HEK293 (cell line): ENCODE results near the gene PEX11G.

Source experiments
- KLF16 ChIP-seq: fragments of 450-650 bp; formaldehyde crosslinking; IDR thresholded peaks from 2 replicates; pipeline ENCODE4 v1.5.1; 2017; ENCODE audit warnings: missing biosample characterization, missing genetic modification characterization
- KLF7 ChIP-seq: fragments of 450-650 bp; formaldehyde crosslinking; IDR thresholded peaks from 2 replicates; pipeline ENCODE4 v1.5.1; 2016; ENCODE audit warnings: missing biosample characterization, missing genetic modification characterization, borderline replicate concordance
- MEIS1 ChIP-seq: sonication (generic); formaldehyde crosslinking; IDR thresholded peaks from 2 replicates; pipeline ENCODE4 v1.8.1; 2022; ENCODE audit warnings: missing genetic modification reagents, mild to moderate bottlenecking, borderline replicate concordance
- PRDM10 ChIP-seq: fragments of 450-650 bp; formaldehyde crosslinking; IDR thresholded peaks from 2 replicates; pipeline ENCODE4 v1.5.1; 2016; ENCODE audit warnings: missing biosample characterization, missing genetic modification characterization
- REPIN1 ChIP-seq: fragments of 450-650 bp; formaldehyde crosslinking; IDR thresholded peaks from 2 replicates; pipeline ENCODE4 v1.5.1; 2017; ENCODE audit warnings: missing biosample characterization, missing genetic modification characterization, low read depth
- SP3 ChIP-seq: fragments of 450-650 bp; formaldehyde crosslinking; IDR thresholded peaks from 2 replicates; pipeline ENCODE4 v1.5.1; 2016; ENCODE audit warnings: missing biosample characterization, missing genetic modification characterization
- ZBTB8A ChIP-seq: fragments of 450-650 bp; formaldehyde crosslinking; IDR thresholded peaks from 2 replicates; pipeline ENCODE4 v1.5.1; 2016; ENCODE audit warnings: missing biosample characterization, missing genetic modification characterization
- ZEB2 ChIP-seq: fragments of 450-650 bp; formaldehyde crosslinking; IDR thresholded peaks from 2 replicates; pipeline ENCODE4 v1.5.1; 2016; ENCODE audit warnings: missing biosample characterization, missing genetic modification characterization
- ZNF138 ChIP-seq: fragments of 450-650 bp; formaldehyde crosslinking; IDR thresholded peaks from 2 replicates; pipeline ENCODE4 v1.5.1; 2016; ENCODE audit warnings: missing biosample characterization, missing genetic modification characterization, borderline replicate concordance
- ZNF274 ChIP-seq, 2 experiments: fragments of 200-500 bp in 1 of 2; fragments of 450-650 bp in 1 of 2; sonication (Bioruptor generic) in 1 of 2; formaldehyde crosslinking in 1 of 2; IDR thresholded peaks; 2 replicates each; pipeline versions ENCODE4 v1.5.1 to v1.6.1; 2014 to 2016; ENCODE audit warnings: borderline replicate concordance in 1 of 2, inconsistent platforms in 1 of 2, low read length in 1 of 2, missing biosample characterization in 1 of 2, missing genetic modification characterization in 1 of 2
- ZNF398 ChIP-seq: fragments of 450-650 bp; formaldehyde crosslinking; IDR thresholded peaks from 2 replicates; pipeline ENCODE4 v1.5.1; 2017; ENCODE audit warnings: missing biosample characterization, missing genetic modification characterization
- ZNF585B ChIP-seq: fragments of 450-650 bp; formaldehyde crosslinking; IDR thresholded peaks from 2 replicates; pipeline ENCODE4 v1.5.1; 2016; ENCODE audit warnings: missing biosample characterization, missing genetic modification characterization
- ZNF670 ChIP-seq: fragments of 450-650 bp; formaldehyde crosslinking; IDR thresholded peaks from 2 replicates; pipeline ENCODE4 v1.5.1; 2016; ENCODE audit warnings: missing biosample characterization, missing genetic modification characterization, low read depth
- ZNF830 ChIP-seq: fragments of 450-650 bp; IDR thresholded peaks from 2 replicates; pipeline ENCODE4 v1.5.0; 2018; ENCODE audit warnings: missing biosample characterization, missing genetic modification characterization, low read depth, mild to moderate bottlenecking, moderate library complexity
- ZSCAN18 ChIP-seq: fragments of 450-650 bp; formaldehyde crosslinking; IDR thresholded peaks from 2 replicates; pipeline ENCODE4 v1.5.1; 2016; ENCODE audit warnings: missing biosample characterization, missing genetic modification characterization
- TF ChIP-seq, protein P1 (sequence below): fragments of 450-650 bp; formaldehyde crosslinking; IDR thresholded peaks from 2 replicates; pipeline ENCODE4 v1.5.1; 2016; ENCODE audit warnings: missing biosample characterization, missing genetic modification characterization
- TF ChIP-seq, protein P2 (sequence below): fragments of 450-650 bp; formaldehyde crosslinking; IDR thresholded peaks from 2 replicates; pipeline ENCODE4 v1.5.1; 2016; ENCODE audit warnings: missing biosample characterization, missing genetic modification characterization
- TF ChIP-seq, protein P3 (sequence below): fragments of 450-650 bp; formaldehyde crosslinking; IDR thresholded peaks from 2 replicates; pipeline ENCODE4 v1.5.1; 2016; ENCODE audit warnings: missing biosample characterization, missing genetic modification characterization
- TF ChIP-seq, protein P4 (sequence below): sonication (generic); formaldehyde crosslinking; IDR thresholded peaks from 2 replicates; pipeline ENCODE4 v1.8.1; 2022; ENCODE audit warnings: mild to moderate bottlenecking, moderate library complexity, missing genetic modification reagents
- TF ChIP-seq, protein P5 (sequence below): fragments of 450-650 bp; IDR thresholded peaks from 2 replicates; pipeline ENCODE4 v1.5.1; 2018; ENCODE audit warnings: missing biosample characterization, missing genetic modification characterization
- TF ChIP-seq, protein P6 (sequence below): fragments of 450-650 bp; formaldehyde crosslinking; IDR thresholded peaks from 2 replicates; pipeline ENCODE4 v1.5.1; 2016; ENCODE audit warnings: missing biosample characterization, missing genetic modification characterization

The PEX11G gene

DNA sequence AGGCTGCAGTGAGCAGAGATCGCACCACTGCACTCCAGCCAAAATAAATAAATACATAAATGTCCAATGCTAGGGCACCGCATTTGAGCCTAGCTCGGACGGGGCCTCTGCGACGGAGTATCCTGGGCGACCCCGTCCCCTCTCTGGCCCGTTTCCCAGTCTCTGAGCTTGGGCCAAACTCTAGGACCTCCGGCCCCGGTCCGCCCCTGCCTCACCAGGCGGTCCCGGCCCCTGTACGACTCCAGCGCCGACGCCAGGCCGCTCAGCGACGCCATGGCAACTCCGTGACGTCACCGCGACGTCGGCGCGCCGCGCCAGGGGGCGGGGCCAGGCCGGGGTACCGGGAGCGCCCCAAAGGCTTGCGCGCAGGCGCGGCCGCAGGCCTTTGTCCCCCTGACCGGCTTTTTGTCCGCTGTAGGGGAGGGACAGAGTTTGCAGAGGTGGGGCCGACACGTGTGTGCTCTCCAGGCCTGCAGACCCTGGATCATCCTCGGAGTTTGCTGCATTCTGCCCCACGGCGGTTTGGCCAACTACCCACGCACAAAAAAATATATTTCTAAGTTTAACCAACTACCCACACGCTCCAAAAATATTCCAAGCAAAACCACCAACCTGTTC is at the start of gene PEX11G (continued):
- TF ChIP-seq, protein P1, sequence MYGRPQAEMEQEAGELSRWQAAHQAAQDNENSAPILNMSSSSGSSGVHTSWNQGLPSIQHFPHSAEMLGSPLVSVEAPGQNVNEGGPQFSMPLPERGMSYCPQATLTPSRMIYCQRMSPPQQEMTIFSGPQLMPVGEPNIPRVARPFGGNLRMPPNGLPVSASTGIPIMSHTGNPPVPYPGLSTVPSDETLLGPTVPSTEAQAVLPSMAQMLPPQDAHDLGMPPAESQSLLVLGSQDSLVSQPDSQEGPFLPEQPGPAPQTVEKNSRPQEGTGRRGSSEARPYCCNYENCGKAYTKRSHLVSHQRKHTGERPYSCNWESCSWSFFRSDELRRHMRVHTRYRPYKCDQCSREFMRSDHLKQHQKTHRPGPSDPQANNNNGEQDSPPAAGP (tag by site-specific recombination): peak; percentile 53; the same call in 1 of the 2 replicates
- TF ChIP-seq ZNF585B (no peak), PRDM10 (tag by site-specific recombination) (peak; percentile 57), ZSCAN18 (tag by site-specific recombination) (no peak), REPIN1 (tag by site-specific recombination) (no peak), ZEB2 (tag by site-specific recombination) (peak; percentile 52), ZNF274 (IDR thresholded peaks at IDR 0.05; ENCODE audit: low read length) (no peak), ZNF274 (tag by site-specific recombination; IDR thresholded peaks at IDR 0.05; ENCODE audit: borderline replicate concordance) (no peak), ZBTB8A (tag by site-specific recombination) (peak; percentile 48), ZNF398 (no peak), ZNF830 (tag by site-specific recombination) (no peak), MEIS1 (CRISPR knock-in tag) (no peak), ZNF670 (tag by site-specific recombination) (no peak), ZNF138 (tag by site-specific recombination) (no peak), KLF7 (tag by site-specific recombination) (no peak), SP3 (tag by site-specific recombination) (peak; percentile 51), KLF16 (0 out of 2 replicates have a peak, but pooled peaks have one; percentile 53)
- TF ChIP-seq, protein P2, sequence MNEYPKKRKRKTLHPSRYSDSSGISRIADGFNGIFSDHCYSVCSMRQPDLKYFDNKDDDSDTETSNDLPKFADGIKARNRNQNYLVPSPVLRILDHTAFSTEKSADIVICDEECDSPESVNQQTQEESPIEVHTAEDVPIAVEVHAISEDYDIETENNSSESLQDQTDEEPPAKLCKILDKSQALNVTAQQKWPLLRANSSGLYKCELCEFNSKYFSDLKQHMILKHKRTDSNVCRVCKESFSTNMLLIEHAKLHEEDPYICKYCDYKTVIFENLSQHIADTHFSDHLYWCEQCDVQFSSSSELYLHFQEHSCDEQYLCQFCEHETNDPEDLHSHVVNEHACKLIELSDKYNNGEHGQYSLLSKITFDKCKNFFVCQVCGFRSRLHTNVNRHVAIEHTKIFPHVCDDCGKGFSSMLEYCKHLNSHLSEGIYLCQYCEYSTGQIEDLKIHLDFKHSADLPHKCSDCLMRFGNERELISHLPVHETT (tag by site-specific recombination): 0 out of 2 replicates have a peak, but pooled peaks have one; percentile 36
- TF ChIP-seq, protein P3, sequence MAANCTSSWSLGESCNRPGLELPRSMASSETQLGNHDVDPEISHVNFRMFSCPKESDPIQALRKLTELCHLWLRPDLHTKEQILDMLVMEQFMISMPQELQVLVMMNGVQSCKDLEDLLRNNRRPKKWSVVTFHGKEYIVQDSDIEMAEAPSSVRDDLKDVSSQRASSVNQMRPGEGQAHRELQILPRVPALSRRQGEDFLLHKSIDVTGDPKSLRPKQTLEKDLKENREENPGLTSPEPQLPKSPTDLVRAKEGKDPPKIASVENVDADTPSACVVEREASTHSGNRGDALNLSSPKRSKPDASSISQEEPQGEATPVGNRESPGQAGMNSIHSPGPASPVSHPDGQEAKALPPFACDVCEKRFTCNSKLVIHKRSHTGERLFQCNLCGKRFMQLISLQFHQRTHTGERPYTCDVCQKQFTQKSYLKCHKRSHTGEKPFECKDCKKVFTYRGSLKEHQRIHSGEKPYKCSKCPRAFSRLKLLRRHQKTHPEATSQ: no peak
- TF ChIP-seq, protein P4, sequence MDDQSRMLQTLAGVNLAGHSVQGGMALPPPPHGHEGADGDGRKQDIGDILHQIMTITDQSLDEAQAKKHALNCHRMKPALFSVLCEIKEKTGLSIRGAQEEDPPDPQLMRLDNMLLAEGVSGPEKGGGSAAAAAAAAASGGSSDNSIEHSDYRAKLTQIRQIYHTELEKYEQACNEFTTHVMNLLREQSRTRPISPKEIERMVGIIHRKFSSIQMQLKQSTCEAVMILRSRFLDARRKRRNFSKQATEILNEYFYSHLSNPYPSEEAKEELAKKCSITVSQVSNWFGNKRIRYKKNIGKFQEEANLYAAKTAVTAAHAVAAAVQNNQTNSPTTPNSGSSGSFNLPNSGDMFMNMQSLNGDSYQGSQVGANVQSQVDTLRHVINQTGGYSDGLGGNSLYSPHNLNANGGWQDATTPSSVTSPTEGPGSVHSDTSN: no peak
- TF ChIP-seq, protein P5, sequence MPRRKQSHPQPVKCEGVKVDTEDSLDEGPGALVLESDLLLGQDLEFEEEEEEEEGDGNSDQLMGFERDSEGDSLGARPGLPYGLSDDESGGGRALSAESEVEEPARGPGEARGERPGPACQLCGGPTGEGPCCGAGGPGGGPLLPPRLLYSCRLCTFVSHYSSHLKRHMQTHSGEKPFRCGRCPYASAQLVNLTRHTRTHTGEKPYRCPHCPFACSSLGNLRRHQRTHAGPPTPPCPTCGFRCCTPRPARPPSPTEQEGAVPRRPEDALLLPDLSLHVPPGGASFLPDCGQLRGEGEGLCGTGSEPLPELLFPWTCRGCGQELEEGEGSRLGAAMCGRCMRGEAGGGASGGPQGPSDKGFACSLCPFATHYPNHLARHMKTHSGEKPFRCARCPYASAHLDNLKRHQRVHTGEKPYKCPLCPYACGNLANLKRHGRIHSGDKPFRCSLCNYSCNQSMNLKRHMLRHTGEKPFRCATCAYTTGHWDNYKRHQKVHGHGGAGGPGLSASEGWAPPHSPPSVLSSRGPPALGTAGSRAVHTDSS (tag by site-specific recombination): no peak
- TF ChIP-seq, protein P6, sequence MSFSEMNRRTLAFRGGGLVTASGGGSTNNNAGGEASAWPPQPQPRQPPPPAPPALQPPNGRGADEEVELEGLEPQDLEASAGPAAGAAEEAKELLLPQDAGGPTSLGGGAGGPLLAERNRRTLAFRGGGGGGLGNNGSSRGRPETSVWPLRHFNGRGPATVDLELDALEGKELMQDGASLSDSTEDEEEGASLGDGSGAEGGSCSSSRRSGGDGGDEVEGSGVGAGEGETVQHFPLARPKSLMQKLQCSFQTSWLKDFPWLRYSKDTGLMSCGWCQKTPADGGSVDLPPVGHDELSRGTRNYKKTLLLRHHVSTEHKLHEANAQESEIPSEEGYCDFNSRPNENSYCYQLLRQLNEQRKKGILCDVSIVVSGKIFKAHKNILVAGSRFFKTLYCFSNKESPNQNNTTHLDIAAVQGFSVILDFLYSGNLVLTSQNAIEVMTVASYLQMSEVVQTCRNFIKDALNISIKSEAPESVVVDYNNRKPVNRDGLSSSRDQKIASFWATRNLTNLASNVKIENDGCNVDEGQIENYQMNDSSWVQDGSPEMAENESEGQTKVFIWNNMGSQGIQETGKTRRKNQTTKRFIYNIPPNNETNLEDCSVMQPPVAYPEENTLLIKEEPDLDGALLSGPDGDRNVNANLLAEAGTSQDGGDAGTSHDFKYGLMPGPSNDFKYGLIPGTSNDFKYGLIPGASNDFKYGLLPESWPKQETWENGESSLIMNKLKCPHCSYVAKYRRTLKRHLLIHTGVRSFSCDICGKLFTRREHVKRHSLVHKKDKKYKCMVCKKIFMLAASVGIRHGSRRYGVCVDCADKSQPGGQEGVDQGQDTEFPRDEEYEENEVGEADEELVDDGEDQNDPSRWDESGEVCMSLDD (tag by site-specific recombination): no peak
